SK-N-SH treated with all-trans-retinoic acid at 6 μM for 48 hours (cell line): Measurements from ENCODE around the gene OR10AD1.

Experiments used
- ARNTL ChIP-seq: fragments of 450-650 bp; formaldehyde crosslinking; IDR thresholded peaks from 2 replicates; pipeline ENCODE4 v1.5.0; 2020; ENCODE audit warnings: low read depth, mild to moderate bottlenecking, moderate library complexity, borderline replicate concordance
- CSDC2 ChIP-seq: fragments of 250-450 bp; sonication (Bioruptor Pico); IDR thresholded peaks from 2 replicates; pipeline ENCODE4 v1.5.0; 2020; ENCODE audit warnings: mild to moderate bottlenecking, moderate library complexity
- ESRRG ChIP-seq: fragments of 250-450 bp; sonication (Bioruptor Pico); IDR thresholded peaks from 2 replicates; pipeline ENCODE4 v1.6.1; 2021; ENCODE audit warnings: mild to moderate bottlenecking
- RARB ChIP-seq: fragments of 250-450 bp; sonication (Bioruptor Pico); IDR thresholded peaks from 2 replicates; pipeline ENCODE4 v1.8.0; 2021; ENCODE audit warnings: mild to moderate bottlenecking, moderate library complexity
- SNAI2 ChIP-seq: fragments of 250-450 bp; sonication (Bioruptor Pico); IDR thresholded peaks from 2 replicates; pipeline ENCODE4 v1.5.0; 2020; ENCODE audit warnings: mild to moderate bottlenecking, moderate library complexity
- ZFP3 ChIP-seq: fragments of 250-450 bp; sonication (Bioruptor Pico); IDR thresholded peaks from 2 replicates; pipeline ENCODE4 v1.5.0; 2020; ENCODE audit warnings: mild to moderate bottlenecking, moderate library complexity
- ZNF565 ChIP-seq: fragments of 450-650 bp; formaldehyde crosslinking; conservative IDR thresholded peaks from 2 replicates; pipeline ENCODE4 v1.5.0; 2020; ENCODE audit warnings: low read depth, mild to moderate bottlenecking, moderate library complexity
- TF ChIP-seq, protein P1 (sequence below): fragments of 250-450 bp; sonication (Bioruptor Pico); IDR thresholded peaks from 2 replicates; pipeline ENCODE4 v1.5.1; 2021; ENCODE audit warnings: mild to moderate bottlenecking, moderate library complexity
- TF ChIP-seq, protein P2 (sequence below): fragments of 250-450 bp; sonication (Bioruptor Pico); IDR thresholded peaks from 2 replicates; pipeline ENCODE4 v1.5.0; 2020; ENCODE audit warnings: mild to moderate bottlenecking, moderate library complexity
- TF ChIP-seq, protein P3 (sequence below): fragments of 250-450 bp; sonication (Bioruptor Pico); IDR thresholded peaks from 2 replicates; pipeline ENCODE4 v1.8.0; 2020; ENCODE audit warnings: mild to moderate bottlenecking, moderate library complexity, borderline replicate concordance
- TF ChIP-seq, protein P4 (sequence below): fragments of 250-450 bp; sonication (Bioruptor Pico); IDR thresholded peaks from 2 replicates; pipeline ENCODE4 v1.5.1; 2020; ENCODE audit warnings: low read depth, mild to moderate bottlenecking, moderate library complexity

DNA sequence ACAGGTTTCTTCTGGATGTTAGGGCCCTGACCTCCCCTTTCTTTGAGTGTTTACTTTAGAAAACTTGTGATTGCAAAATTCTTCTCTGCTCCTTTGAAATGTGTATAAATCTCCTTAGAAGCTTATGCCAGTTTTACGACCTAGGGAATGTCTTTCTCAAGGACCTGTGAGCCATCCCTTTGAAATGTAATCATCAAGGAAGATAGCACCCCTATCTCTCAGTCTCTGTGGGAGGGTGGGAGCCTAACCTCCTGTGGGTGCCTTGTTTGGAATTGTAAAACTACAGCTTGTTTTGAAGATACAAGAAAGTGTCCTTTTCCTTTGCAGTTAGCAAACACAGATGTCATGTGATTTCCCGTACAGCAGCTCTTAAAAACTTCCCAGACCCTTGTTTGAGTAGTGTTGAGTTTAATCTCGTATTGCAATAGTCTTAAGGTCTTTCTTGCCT, 3.3 kb downstream of the OR10AD1 start:
- TF ChIP-seq, protein P1, sequence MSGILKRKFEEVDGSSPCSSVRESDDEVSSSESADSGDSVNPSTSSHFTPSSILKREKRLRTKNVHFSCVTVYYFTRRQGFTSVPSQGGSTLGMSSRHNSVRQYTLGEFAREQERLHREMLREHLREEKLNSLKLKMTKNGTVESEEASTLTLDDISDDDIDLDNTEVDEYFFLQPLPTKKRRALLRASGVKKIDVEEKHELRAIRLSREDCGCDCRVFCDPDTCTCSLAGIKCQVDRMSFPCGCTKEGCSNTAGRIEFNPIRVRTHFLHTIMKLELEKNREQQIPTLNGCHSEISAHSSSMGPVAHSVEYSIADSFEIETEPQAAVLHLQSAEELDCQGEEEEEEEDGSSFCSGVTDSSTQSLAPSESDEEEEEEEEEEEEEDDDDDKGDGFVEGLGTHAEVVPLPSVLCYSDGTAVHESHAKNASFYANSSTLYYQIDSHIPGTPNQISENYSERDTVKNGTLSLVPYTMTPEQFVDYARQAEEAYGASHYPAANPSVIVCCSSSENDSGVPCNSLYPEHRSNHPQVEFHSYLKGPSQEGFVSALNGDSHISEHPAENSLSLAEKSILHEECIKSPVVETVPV (CRISPR knock-in tag): no peak
- no peak for TF ChIP-seq CSDC2 (CRISPR knock-in tag)
- no peak for TF ChIP-seq ZFP3
- TF ChIP-seq SNAI2: no peak
- TF ChIP-seq RARB: no peak
- no peak for TF ChIP-seq ZNF565 (CRISPR knock-in tag)
- TF ChIP-seq, protein P2, sequence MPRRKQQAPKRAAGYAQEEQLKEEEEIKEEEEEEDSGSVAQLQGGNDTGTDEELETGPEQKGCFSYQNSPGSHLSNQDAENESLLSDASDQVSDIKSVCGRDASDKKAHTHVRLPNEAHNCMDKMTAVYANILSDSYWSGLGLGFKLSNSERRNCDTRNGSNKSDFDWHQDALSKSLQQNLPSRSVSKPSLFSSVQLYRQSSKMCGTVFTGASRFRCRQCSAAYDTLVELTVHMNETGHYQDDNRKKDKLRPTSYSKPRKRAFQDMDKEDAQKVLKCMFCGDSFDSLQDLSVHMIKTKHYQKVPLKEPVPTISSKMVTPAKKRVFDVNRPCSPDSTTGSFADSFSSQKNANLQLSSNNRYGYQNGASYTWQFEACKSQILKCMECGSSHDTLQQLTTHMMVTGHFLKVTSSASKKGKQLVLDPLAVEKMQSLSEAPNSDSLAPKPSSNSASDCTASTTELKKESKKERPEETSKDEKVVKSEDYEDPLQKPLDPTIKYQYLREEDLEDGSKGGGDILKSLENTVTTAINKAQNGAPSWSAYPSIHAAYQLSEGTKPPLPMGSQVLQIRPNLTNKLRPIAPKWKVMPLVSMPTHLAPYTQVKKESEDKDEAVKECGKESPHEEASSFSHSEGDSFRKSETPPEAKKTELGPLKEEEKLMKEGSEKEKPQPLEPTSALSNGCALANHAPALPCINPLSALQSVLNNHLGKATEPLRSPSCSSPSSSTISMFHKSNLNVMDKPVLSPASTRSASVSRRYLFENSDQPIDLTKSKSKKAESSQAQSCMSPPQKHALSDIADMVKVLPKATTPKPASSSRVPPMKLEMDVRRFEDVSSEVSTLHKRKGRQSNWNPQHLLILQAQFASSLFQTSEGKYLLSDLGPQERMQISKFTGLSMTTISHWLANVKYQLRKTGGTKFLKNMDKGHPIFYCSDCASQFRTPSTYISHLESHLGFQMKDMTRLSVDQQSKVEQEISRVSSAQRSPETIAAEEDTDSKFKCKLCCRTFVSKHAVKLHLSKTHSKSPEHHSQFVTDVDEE: no peak
- TF ChIP-seq, protein P3, sequence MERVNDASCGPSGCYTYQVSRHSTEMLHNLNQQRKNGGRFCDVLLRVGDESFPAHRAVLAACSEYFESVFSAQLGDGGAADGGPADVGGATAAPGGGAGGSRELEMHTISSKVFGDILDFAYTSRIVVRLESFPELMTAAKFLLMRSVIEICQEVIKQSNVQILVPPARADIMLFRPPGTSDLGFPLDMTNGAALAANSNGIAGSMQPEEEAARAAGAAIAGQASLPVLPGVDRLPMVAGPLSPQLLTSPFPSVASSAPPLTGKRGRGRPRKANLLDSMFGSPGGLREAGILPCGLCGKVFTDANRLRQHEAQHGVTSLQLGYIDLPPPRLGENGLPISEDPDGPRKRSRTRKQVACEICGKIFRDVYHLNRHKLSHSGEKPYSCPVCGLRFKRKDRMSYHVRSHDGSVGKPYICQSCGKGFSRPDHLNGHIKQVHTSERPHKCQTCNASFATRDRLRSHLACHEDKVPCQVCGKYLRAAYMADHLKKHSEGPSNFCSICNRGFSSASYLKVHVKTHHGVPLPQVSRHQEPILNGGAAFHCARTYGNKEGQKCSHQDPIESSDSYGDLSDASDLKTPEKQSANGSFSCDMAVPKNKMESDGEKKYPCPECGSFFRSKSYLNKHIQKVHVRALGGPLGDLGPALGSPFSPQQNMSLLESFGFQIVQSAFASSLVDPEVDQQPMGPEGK (CRISPR knock-in tag): no peak
- no peak for TF ChIP-seq ARNTL (CRISPR knock-in tag)
- TF ChIP-seq, protein P4, sequence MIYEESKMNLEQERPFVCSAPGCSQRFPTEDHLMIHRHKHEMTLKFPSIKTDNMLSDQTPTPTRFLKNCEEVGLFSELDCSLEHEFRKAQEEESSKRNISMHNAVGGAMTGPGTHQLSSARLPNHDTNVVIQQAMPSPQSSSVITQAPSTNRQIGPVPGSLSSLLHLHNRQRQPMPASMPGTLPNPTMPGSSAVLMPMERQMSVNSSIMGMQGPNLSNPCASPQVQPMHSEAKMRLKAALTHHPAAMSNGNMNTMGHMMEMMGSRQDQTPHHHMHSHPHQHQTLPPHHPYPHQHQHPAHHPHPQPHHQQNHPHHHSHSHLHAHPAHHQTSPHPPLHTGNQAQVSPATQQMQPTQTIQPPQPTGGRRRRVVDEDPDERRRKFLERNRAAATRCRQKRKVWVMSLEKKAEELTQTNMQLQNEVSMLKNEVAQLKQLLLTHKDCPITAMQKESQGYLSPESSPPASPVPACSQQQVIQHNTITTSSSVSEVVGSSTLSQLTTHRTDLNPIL (CRISPR knock-in tag): no peak
- no peak for TF ChIP-seq ESRRG (CRISPR knock-in tag)
